WTC11 (cell line): ENCODE data around the gene SETD1B. TPM values are rescaled to one million over a fixed set of nuclear protein-coding genes. Genes with fewer than 3 reads are reported as not detected.

Experiments
- ATAC-seq: fragments of 200-7000 bp; cut with Tn5 transposase; 2 replicates; pipeline ENCODE4 v1.10.0; 2021; ENCODE audit warnings: mild to moderate bottlenecking, moderate library complexity
- CTCF ChIA-PET: fragments of 300-600 bp; sonication (Branson Sonifier 250); formaldehyde crosslinking; loops from one replicate; lab custom pipeline; 2021; ENCODE audit warnings: antibody characterized with exemption; lab: Charles Lee
- POLR2A ChIA-PET: fragments of 350-600 bp; sonication (Branson Sonifier 250); formaldehyde crosslinking; loops from one replicate; lab custom pipeline; 2021; ENCODE audit warnings: antibody characterized with exemption; lab: Charles Lee
- DNase-seq: peaks from one replicate; pipeline ENCODE4 v3.0.0; 2021; ENCODE audit warnings: low spot score
- H3K27ac Mint-ChIP-seq: 2 replicates; pipeline ENCODE4 v1.8.0; 2021; ENCODE audit warnings: mixed read lengths
- H3K27me3 Mint-ChIP-seq: 2 replicates; pipeline ENCODE4 v1.8.0; 2021; ENCODE audit warnings: low read depth, mild to moderate bottlenecking, moderate library complexity, mixed read lengths
- H3K36me3 Mint-ChIP-seq: 2 replicates; pipeline ENCODE4 v1.8.0; 2021; ENCODE audit warnings: mixed read lengths
- H3K4me1 Mint-ChIP-seq: 2 replicates; pipeline ENCODE4 v1.8.0; 2022; ENCODE audit warnings: mixed read lengths
- H3K4me3 Mint-ChIP-seq: 2 replicates; pipeline ENCODE4 v1.8.0; 2021; ENCODE audit warnings: mild to moderate bottlenecking, moderate library complexity, mixed read lengths
- H3K9me3 Mint-ChIP-seq: 2 replicates; pipeline ENCODE4 v1.8.0; 2021; ENCODE audit warnings: mixed read lengths
- CDX4 ChIP-seq: fragments of 250-450 bp; sonication (Bioruptor Pico); IDR thresholded peaks from 2 replicates; pipeline ENCODE4 v1.9.0; 2021; ENCODE audit warnings: moderate library complexity, mild to moderate bottlenecking, inconsistent platforms, borderline replicate concordance
- ESRRA ChIP-seq: sonication (generic); formaldehyde crosslinking; IDR thresholded peaks from 2 replicates; pipeline ENCODE4 v1.8.1; 2022; ENCODE audit warnings: mild to moderate bottlenecking, missing genetic modification reagents, borderline replicate concordance
- FOXJ3 ChIP-seq: sonication (generic); formaldehyde crosslinking; IDR thresholded peaks from 2 replicates; pipeline ENCODE4 v1.9.0; 2021; ENCODE audit warnings: missing genetic modification reagents, mild to moderate bottlenecking, borderline replicate concordance
- FOXK1 ChIP-seq: sonication (generic); formaldehyde crosslinking; IDR thresholded peaks from 2 replicates; pipeline ENCODE4 v1.8.0; 2022; ENCODE audit warnings: mild to moderate bottlenecking, moderate library complexity, missing genetic modification reagents
- IRF1 ChIP-seq: sonication (generic); formaldehyde crosslinking; IDR thresholded peaks from 2 replicates; pipeline ENCODE4 v1.8.0; 2023; ENCODE audit warnings: missing genetic modification reagents
- IRF2 ChIP-seq: sonication (generic); formaldehyde crosslinking; IDR thresholded peaks from 2 replicates; pipeline ENCODE4 v1.8.0; 2022; ENCODE audit warnings: low read depth, missing genetic modification reagents, borderline replicate concordance
- NR3C1 ChIP-seq: sonication (generic); formaldehyde crosslinking; conservative IDR thresholded peaks from 2 replicates; pipeline ENCODE4 v1.8.1; 2023; ENCODE audit warnings: low read depth, mild to moderate bottlenecking, missing genetic modification reagents
- SMAD4 ChIP-seq: sonication (generic); formaldehyde crosslinking; IDR thresholded peaks from 2 replicates; pipeline ENCODE4 v1.8.0; 2022; ENCODE audit warnings: mild to moderate bottlenecking, missing genetic modification reagents
- SP1 ChIP-seq: sonication (generic); formaldehyde crosslinking; conservative IDR thresholded peaks from 2 replicates; pipeline ENCODE4 v1.8.1; 2022; ENCODE audit warnings: missing genetic modification reagents
- TEAD1 ChIP-seq: sonication (generic); formaldehyde crosslinking; IDR thresholded peaks from 2 replicates; pipeline ENCODE4 v1.8.0; 2022; ENCODE audit warnings: mild to moderate bottlenecking, missing genetic modification reagents
- USF1 ChIP-seq: sonication (generic); formaldehyde crosslinking; IDR thresholded peaks from 2 replicates; pipeline ENCODE4 v1.8.0; 2022; ENCODE audit warnings: mild to moderate bottlenecking, missing genetic modification reagents
- ZBTB21 ChIP-seq: sonication (generic); formaldehyde crosslinking; IDR thresholded peaks from 2 replicates; pipeline ENCODE4 v1.8.1; 2023; ENCODE audit warnings: mild to moderate bottlenecking, missing genetic modification reagents, borderline replicate concordance
- ZNF232 ChIP-seq: sonication (generic); formaldehyde crosslinking; IDR thresholded peaks from 2 replicates; pipeline ENCODE4 v1.8.0; 2022; ENCODE audit warnings: mild to moderate bottlenecking, missing genetic modification reagents
- ZNF416 ChIP-seq: fragments of 250-450 bp; sonication (Bioruptor Pico); IDR thresholded peaks from 2 replicates; pipeline ENCODE4 v1.9.0; 2021; ENCODE audit warnings: mild to moderate bottlenecking, inconsistent platforms
- ZNF425 ChIP-seq: fragments of 250-450 bp; sonication (Bioruptor Pico); conservative IDR thresholded peaks from 2 replicates; pipeline ENCODE4 v1.9.0; 2021; ENCODE audit warnings: mild to moderate bottlenecking
- ZNF532 ChIP-seq: fragments of 250-450 bp; sonication (Bioruptor Pico); IDR thresholded peaks from 2 replicates; pipeline ENCODE4 v1.9.0; 2021; ENCODE audit warnings: mild to moderate bottlenecking, borderline replicate concordance
- total RNA-seq: library from RNA; stranded (reverse); gene quantifications from 3 replicates; pipeline ENCODE4 v1.2.3, GENCODE V29; 2021

The SETD1B gene
- total RNA-seq, 1 experiment from 2014 or later = 19.5 TPM

- POLR2A ChIA-PET = no interaction called here
- Mint-ChIP-seq H3K27ac (peak overlapping the region; percentile 75; the same call in 1 of the 2 replicates), H3K4me1 (peaks cover 12% of the 10 kb centered on the region), H3K9me3 (no peaks in the 10 kb centered on the region), H3K36me3 (no peaks in the 10 kb centered on the region), H3K27me3 (peaks cover 13% of the 10 kb centered on the region), H3K4me3 (no peak overlapping the region)
- CTCF ChIA-PET = interaction anchor here (0.6 to 1.4 kb wide), 4 partner anchors 32 to 55 kb away, joined by 4 to 7 read pairs (median 5); partner anchors contain the start of genes PSMD9 and RHOF
- ATAC-seq (no peak), DNase-seq (no peak)
- no peak for TF ChIP-seq NR3C1 (CRISPR knock-in tag)
- no peak for TF ChIP-seq ZNF232 (CRISPR knock-in tag)
- TF ChIP-seq FOXK1 (CRISPR knock-in tag) = no peak
- no peak for TF ChIP-seq CDX4 (CRISPR knock-in tag)
- no peak for TF ChIP-seq TEAD1 (CRISPR knock-in tag)
- TF ChIP-seq FOXJ3 = no peak
- TF ChIP-seq ZNF425 (CRISPR knock-in tag) = no peak
Measured at GRCh38 chr12:121843236-121843982, 39.6 kb downstream of the SETD1B start.

GRCh38 chr12:121845701-121846100 is 41.9 kb downstream of the SETD1B start:
- DNase-seq (no peak), ATAC-seq (no peak)
- Mint-ChIP-seq H3K27ac (no peak overlapping the region), H3K27me3 (peaks cover 3% of the 10 kb centered on the region), H3K9me3 (no peaks in the 10 kb centered on the region), H3K4me3 (no peak overlapping the region), H3K4me1 (peaks cover 4% of the 10 kb centered on the region; the same call in 1 of the 2 replicates), H3K36me3 (no peaks in the 10 kb centered on the region)
- ChIA-PET POLR2A (no interaction called here), CTCF (interaction anchor here (2.0 kb wide), 1 partner anchor 51 kb away, joined by 8 read pairs; the partner anchor contains the start of gene RHOF)
- TF ChIP-seq ZNF532 (CRISPR knock-in tag) (no peak), SMAD4 (no peak), ZNF416 (CRISPR knock-in tag) (no peak), IRF2 (no peak), TEAD1 (CRISPR knock-in tag) (no peak), ESRRA (CRISPR knock-in tag) (no peak), IRF1 (CRISPR knock-in tag) (no peak)

GRCh38 chr12:121849211-121849610 is 45.4 kb downstream of the SETD1B start:
- Mint-ChIP-seq H3K9me3 (no peaks in the 10 kb centered on the region), H3K4me1 (no peaks in the 10 kb centered on the region), H3K27me3 (peaks cover 3% of the 10 kb centered on the region), H3K4me3 (no peak overlapping the region), H3K36me3 (no peaks in the 10 kb centered on the region), H3K27ac (no peak overlapping the region)
- ATAC-seq (no peak), DNase-seq (no peak)
- CTCF ChIA-PET = interaction anchor here (1.2 kb wide), 1 partner anchor 70 kb away, joined by 4 read pairs; the partner anchor contains the start of gene CFAP251
- TF ChIP-seq NR3C1 (CRISPR knock-in tag) (no peak), ZBTB21 (no peak), USF1 (CRISPR knock-in tag) (no peak), SP1 (CRISPR knock-in tag) (no peak)
- POLR2A ChIA-PET = no interaction called here
